ENCODE results near the gene FAM124A. TPM values are rescaled to one million over a fixed set of nuclear protein-coding genes. Genes with fewer than 3 reads are reported as not detected.

Gene FAM124A
- total RNA-seq, 2 experiments from 2014 or later = 0.07 to 0.25 TPM

DNA sequence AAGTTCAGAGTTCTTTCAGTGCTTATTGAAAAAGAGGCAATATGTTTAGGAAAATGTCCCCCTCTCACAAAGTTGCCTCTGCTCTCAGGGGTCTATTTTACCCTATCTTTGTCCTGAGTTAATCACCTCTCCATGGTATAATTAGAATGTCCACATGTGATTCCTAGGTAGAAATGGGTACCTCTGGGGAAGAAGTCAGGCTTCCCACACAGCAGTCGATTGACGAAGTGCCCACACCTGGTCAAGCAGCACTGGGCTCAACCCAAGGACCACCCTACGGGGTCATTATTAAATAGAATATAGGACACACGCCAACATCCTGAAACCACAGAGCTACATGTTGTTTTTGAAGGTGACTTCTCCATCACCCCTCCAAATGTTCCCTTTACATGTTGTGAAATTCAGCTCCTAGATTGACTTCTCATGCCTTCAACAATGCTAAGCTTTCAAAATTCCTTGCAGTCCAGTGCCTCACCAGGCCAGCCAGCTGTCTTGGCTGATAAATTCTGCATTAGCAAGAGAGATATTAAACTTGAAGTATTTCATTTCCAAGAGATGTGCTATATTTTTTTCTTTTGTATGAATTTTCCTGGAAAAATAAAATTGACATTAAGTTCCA is 43.6 kb upstream of the FAM124A start:
- intact Hi-C loops (cut with micrococcal nuclease) = no loop called here
- Mint-ChIP-seq H3K9me3 (no peaks in the 10 kb centered on the region), H3K4me3 (no peak overlapping the region), H3K4me1 (ENCODE audit: low read depth) (no peaks in the 10 kb centered on the region), H3K27me3 (peaks cover 17% of the 10 kb centered on the region), H3K36me3 (ENCODE audit: low read depth) (no peaks in the 10 kb centered on the region), H3K27ac (no peak overlapping the region)
- TF ChIP-seq, protein P1, sequence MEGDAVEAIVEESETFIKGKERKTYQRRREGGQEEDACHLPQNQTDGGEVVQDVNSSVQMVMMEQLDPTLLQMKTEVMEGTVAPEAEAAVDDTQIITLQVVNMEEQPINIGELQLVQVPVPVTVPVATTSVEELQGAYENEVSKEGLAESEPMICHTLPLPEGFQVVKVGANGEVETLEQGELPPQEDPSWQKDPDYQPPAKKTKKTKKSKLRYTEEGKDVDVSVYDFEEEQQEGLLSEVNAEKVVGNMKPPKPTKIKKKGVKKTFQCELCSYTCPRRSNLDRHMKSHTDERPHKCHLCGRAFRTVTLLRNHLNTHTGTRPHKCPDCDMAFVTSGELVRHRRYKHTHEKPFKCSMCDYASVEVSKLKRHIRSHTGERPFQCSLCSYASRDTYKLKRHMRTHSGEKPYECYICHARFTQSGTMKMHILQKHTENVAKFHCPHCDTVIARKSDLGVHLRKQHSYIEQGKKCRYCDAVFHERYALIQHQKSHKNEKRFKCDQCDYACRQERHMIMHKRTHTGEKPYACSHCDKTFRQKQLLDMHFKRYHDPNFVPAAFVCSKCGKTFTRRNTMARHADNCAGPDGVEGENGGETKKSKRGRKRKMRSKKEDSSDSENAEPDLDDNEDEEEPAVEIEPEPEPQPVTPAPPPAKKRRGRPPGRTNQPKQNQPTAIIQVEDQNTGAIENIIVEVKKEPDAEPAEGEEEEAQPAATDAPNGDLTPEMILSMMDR (IDR thresholded peaks at IDR 0.05) = no peak
- POLR2A ChIA-PET = interaction anchor here (0.6 kb wide), 1 partner anchor 48 kb away, joined by 4 read pairs; no protein-coding TSS in a partner anchor
- CTCF ChIA-PET = no interaction called here
- DNase-seq = no peak
- no peak for ATAC-seq

DNA sequence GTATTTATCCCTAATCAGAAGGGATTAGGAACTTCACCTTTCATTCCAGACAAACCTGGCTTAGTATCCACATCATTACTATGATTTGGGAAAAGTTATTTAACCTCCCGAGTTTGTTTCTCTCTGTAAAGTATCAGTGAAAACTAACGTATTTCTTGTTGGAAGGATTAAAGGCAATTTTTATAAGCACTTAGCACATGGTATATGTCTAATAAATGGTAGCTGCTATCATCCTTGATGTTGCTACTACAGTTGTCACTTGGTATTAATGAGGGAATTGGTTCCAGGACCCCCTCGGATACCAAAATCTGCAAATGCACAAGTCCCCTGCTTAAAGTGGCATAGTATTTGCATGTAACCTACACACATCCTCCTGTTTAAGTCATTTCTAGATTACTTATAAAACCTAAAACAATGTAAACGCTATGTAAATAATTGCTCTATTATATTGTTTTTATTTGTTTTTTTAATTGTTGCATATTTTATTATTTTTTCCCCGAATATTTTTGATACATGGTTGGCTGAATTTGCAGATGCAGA is 42.7 kb upstream of the FAM124A start:
- intact Hi-C loops (cut with micrococcal nuclease) = no loop called here
- Mint-ChIP-seq H3K27ac (no peak overlapping the region), H3K4me3 (no peak overlapping the region), H3K4me1 (ENCODE audit: low read depth) (no peaks in the 10 kb centered on the region), H3K36me3 (ENCODE audit: low read depth) (no peaks in the 10 kb centered on the region), H3K9me3 (no peaks in the 10 kb centered on the region), H3K27me3 (peaks cover 21% of the 10 kb centered on the region)
- ATAC-seq = no peak
- TF ChIP-seq, protein P1 (IDR thresholded peaks at IDR 0.05) = no peak
- ChIA-PET CTCF (no interaction called here), POLR2A (interaction anchor here (0.6 kb wide), 1 partner anchor 301 kb away, joined by 3 read pairs; no protein-coding TSS in a partner anchor)
- DNase-seq = no peak

DNA sequence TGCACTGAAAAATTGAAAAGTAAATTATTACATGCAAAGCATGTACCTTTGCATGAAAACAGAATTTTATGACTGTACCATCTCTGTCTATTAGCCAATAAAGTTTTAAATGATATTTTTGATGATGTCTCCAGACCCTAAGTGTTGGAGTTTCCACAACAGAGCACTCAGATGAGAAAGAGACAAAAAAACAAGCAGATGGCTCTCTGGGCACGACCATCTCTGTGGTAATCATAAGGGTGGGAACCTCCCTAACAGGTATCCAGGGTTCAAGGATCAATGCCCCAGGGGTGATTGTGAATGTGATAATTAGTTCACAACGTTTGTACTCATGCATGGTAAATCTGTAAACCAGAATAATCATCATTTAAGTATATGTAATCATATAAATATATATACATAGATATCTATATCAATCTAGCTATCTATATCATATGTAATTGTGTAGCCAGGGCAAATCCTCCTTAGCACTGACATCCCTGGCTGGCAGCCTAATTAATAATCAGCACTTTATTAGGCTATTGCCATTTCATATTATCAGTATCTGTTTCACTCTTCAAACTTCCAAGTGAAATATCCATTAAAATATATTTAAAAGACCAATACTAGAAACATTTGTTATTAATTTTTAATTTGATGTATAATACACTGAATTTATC is 41.2 kb upstream of the FAM124A start:
- DNase-seq (no peak), ATAC-seq (no peak)
- intact Hi-C loops (cut with micrococcal nuclease) = no loop called here
- TF ChIP-seq, protein P1 (IDR thresholded peaks at IDR 0.05) = no peak
- Mint-ChIP-seq H3K4me3 (no peak overlapping the region), H3K9me3 (no peaks in the 10 kb centered on the region), H3K27ac (no peak overlapping the region), H3K4me1 (ENCODE audit: low read depth) (no peaks in the 10 kb centered on the region), H3K27me3 (peaks cover 23% of the 10 kb centered on the region), H3K36me3 (ENCODE audit: low read depth) (no peaks in the 10 kb centered on the region)
- ChIA-PET POLR2A (no interaction called here), CTCF (no interaction called here)

DNA sequence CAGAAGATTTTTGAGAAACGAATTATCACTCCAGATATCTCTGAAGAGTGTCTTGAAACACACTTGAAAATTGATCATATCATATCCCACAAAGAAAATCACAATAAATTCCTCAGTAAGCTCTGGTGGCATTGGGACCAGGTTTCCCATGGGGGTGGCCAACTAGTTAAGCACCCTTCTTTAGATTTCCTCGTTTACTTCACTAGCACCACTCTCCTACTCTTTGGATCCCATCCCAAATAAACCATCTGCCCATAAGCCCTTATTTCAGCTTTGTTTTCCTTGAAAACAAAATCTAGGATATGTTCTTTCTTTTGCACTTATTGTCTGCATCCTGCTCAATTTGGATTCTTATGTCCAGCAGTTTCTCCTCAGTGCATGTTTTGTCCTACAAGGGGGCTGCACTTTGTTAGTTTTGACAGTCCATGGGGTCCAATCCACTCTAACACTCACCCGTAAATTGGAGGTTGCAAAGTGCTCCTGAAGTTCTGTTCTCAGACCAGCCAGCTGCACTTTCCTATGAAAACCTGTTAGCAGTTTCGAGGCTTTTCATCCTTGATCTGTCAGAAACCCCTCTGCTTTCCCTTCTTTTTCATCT is 40.3 kb upstream of the FAM124A start:
- POLR2A ChIA-PET = interaction anchor here (0.7 kb wide), 1 partner anchor 37 kb away, joined by 4 read pairs; no protein-coding TSS in a partner anchor

More for the DNA sequence above, 40.3 kb upstream of the FAM124A start:
- TF ChIP-seq, protein P1 (IDR thresholded peaks at IDR 0.05) = no peak
- no peak for ATAC-seq
- no peak for DNase-seq
- Mint-ChIP-seq H3K9me3 (no peaks in the 10 kb centered on the region), H3K27me3 (peaks cover 24% of the 10 kb centered on the region), H3K27ac (no peak overlapping the region), H3K36me3 (ENCODE audit: low read depth) (no peaks in the 10 kb centered on the region), H3K4me3 (no peak overlapping the region), H3K4me1 (ENCODE audit: low read depth) (no peaks in the 10 kb centered on the region)
- CTCF ChIA-PET = interaction anchor here (1.9 kb wide), 1 partner anchor 105 kb away, joined by 6 read pairs; no protein-coding TSS in a partner anchor
- intact Hi-C loops (cut with micrococcal nuclease) = no loop called here

Measured in activated CD8-positive, alpha-beta T cell treated with anti-CD3 and anti-CD28 coated beads for 36 hours (primary cell).